Mesodermal cell (in vitro differentiated cells): Measurements from ENCODE around the gene OGDH.

ENCODE experiments used
- H3K27ac ChIP-seq: 2 replicates; pipeline ENCODE4 v1.7.0; 2013; ENCODE audit warnings: mild to moderate bottlenecking, low read depth, low read length, moderate library complexity; ENCODE audit not compliant: severe bottlenecking
- H3K36me3 ChIP-seq: 2 replicates; pipeline ENCODE4 v1.7.1; 2013; ENCODE audit warnings: mild to moderate bottlenecking, low read length, moderate library complexity; ENCODE audit not compliant: control insufficient read depth, insufficient read depth
- H3K4me1 ChIP-seq: one replicate; pipeline ENCODE4 v1.7.1; 2013; ENCODE audit warnings: mild to moderate bottlenecking, low read length; ENCODE audit not compliant: insufficient read depth, control insufficient read depth, poor library complexity, severe bottlenecking
- H3K4me3 ChIP-seq: 2 replicates; pipeline ENCODE4 v1.7.0; 2013; ENCODE audit warnings: low read length, control low read depth, mild to moderate bottlenecking; ENCODE audit not compliant: insufficient read depth, poor library complexity, severe bottlenecking; ENCODE audit errors: extremely low read depth
- H3K9me3 ChIP-seq: 2 replicates; pipeline ENCODE4 v1.7.1; 2013; ENCODE audit warnings: mild to moderate bottlenecking, low read length, moderate library complexity; ENCODE audit not compliant: control insufficient read depth
- WGBS, 2 experiments: methylation state at CpG; one replicate each; pipeline ENCODE4 v1.1.5; 2013; ENCODE audit warnings: missing lambda C conversion rate in 2 of 2; ENCODE audit not compliant: insufficient coverage in 2 of 2; 5-methylcytosine and 5-hydroxymethylcytosine counted together

OGDH gene

GRCh38 chr7:44678101-44678470 is 71.7 kb downstream of the OGDH start:
- Histone ChIP-seq H3K9me3 (no peaks in the 10 kb centered on the region), H3K4me3 (no peak overlapping the region), H3K4me1 (peaks cover 15% of the 10 kb centered on the region), H3K27ac (no peak overlapping the region), H3K36me3 (peaks cover 72% of the 10 kb centered on the region)
- 86 to 95% methylated on average over 2 to 3 of the region's 4 CpGs for WGBS, 2 experiments

GRCh38 chr7:44678471-44679179 is 72.2 kb downstream of the OGDH start:
- Histone ChIP-seq H3K27ac (peak overlapping the region; percentile 23), H3K4me1 (peaks cover 15% of the 10 kb centered on the region), H3K9me3 (no peaks in the 10 kb centered on the region), H3K36me3 (peaks cover 67% of the 10 kb centered on the region), H3K4me3 (no peak overlapping the region)
- 93 to 100% methylated on average over 4 to 5 of the region's 5 CpGs for WGBS, 2 experiments

- Histone ChIP-seq H3K4me1 (peaks cover 15% of the 10 kb centered on the region), H3K36me3 (peaks cover 51% of the 10 kb centered on the region), H3K27ac (no peak overlapping the region), H3K9me3 (no peaks in the 10 kb centered on the region), H3K4me3 (no peak overlapping the region)
- 95 to 100% methylated on average over 2 to 5 of the region's 9 CpGs for WGBS, 2 experiments
Observed at GRCh38 chr7:44681645-44682044, 75.2 kb downstream of the OGDH start.

- no peak overlapping the region for H3K27ac ChIP-seq
- no CpG with 5 or more reads among the region's 1 CpG for WGBS, 2 experiments
- H3K4me3 ChIP-seq: no peak overlapping the region
- no peaks in the 10 kb centered on the region for H3K4me1 ChIP-seq
- no peaks in the 10 kb centered on the region for H3K9me3 ChIP-seq
- peaks cover 47% of the 10 kb centered on the region for H3K36me3 ChIP-seq
Observed at GRCh38 chr7:44685723-44686122, 79.3 kb downstream of the OGDH start.

- 100% methylated on average over 1 of the region's 2 CpGs; no CpG with 5 or more reads in 1 of the 2 experiments for WGBS, 2 experiments
Observed at GRCh38 chr7:44689427-44689826, 83.0 kb downstream of the OGDH start.

GRCh38 chr7:44693641-44694313 is 87.3 kb downstream of the OGDH start:
- Histone ChIP-seq H3K4me3 (no peak overlapping the region), H3K9me3 (no peaks in the 10 kb centered on the region), H3K36me3 (peaks cover 72% of the 10 kb centered on the region), H3K27ac (no peak overlapping the region), H3K4me1 (peaks cover 4% of the 10 kb centered on the region)
- 94% methylated on average over 19 of the region's 19 CpGs for WGBS, 2 experiments

More at GRCh38 chr7:44689427-44689826, 83.0 kb downstream of the OGDH start:
- Histone ChIP-seq H3K36me3 (peaks cover 43% of the 10 kb centered on the region), H3K4me3 (no peak overlapping the region), H3K4me1 (peaks cover 4% of the 10 kb centered on the region), H3K27ac (no peak overlapping the region), H3K9me3 (no peaks in the 10 kb centered on the region)

- Histone ChIP-seq H3K4me3 (no peak overlapping the region), H3K36me3 (peaks cover 78% of the 10 kb centered on the region), H3K27ac (no peak overlapping the region), H3K4me1 (peaks cover 4% of the 10 kb centered on the region), H3K9me3 (peaks cover 1% of the 10 kb centered on the region)
- WGBS, 2 experiments: 97 to 99% methylated on average over 12 to 13 of the region's 14 CpGs
Observed at GRCh38 chr7:44694326-44694725, 87.9 kb downstream of the OGDH start.

- Histone ChIP-seq H3K36me3 (peaks cover 82% of the 10 kb centered on the region), H3K27ac (no peak overlapping the region), H3K9me3 (peaks cover 3% of the 10 kb centered on the region), H3K4me1 (peaks cover 4% of the 10 kb centered on the region), H3K4me3 (no peak overlapping the region)
- 94% methylated on average over 2 of the region's 2 CpGs; no CpG with 5 or more reads in 1 of the 2 experiments for WGBS, 2 experiments
Observed at GRCh38 chr7:44694766-44695165, 88.3 kb downstream of the OGDH start.

- Histone ChIP-seq H3K27ac (no peak overlapping the region), H3K36me3 (peaks cover 82% of the 10 kb centered on the region), H3K4me1 (peaks cover 4% of the 10 kb centered on the region), H3K4me3 (no peak overlapping the region), H3K9me3 (peaks cover 3% of the 10 kb centered on the region)
- WGBS, 2 experiments: 98 to 100% methylated on average over 5 of the region's 5 CpGs
Observed at GRCh38 chr7:44695756-44696155, 89.3 kb downstream of the OGDH start.

- H3K4me3 ChIP-seq: no peak overlapping the region
- H3K27ac ChIP-seq: no peak overlapping the region
- WGBS, 2 experiments: 94 to 97% methylated on average over 14 of the region's 15 CpGs
- peaks cover 4% of the 10 kb centered on the region for H3K4me1 ChIP-seq
- H3K9me3 ChIP-seq: peaks cover 3% of the 10 kb centered on the region
- peaks cover 87% of the 10 kb centered on the region for H3K36me3 ChIP-seq
Observed at GRCh38 chr7:44696728-44697127, 90.3 kb downstream of the OGDH start.
